GM10847 (cell line): ENCODE results near the gene PTH.

Source experiments
- POLR2A ChIP-seq: IDR thresholded peaks from 2 replicates; pipeline ENCODE4 v1.6.1; 2011; ENCODE audit not compliant: insufficient read length; ENCODE audit errors: extremely low read depth

The PTH gene

DNA sequence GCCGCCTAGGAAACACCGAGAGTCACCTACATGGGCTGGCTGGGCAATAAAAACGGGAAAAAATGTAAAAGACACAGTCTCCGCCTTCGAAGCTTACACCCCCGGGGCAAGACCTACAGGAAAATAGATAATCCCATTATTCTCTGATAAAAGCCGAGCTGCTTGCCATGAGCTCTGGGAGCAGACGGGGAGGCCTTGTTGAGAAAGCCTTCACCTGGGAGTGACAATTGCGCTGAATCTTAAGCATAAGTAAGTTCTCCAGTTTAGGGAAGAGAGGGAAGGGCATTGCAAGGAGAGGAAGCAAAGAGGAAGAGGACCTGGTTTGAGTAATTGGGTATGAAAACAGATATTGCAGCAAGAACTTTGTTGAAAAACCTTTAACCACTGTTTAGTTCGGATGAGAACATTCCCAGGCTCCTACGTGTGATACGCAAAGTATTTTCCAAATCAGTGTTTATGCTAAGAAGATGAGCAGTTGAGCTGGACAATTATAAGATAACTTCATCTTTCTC lies 32.0 kb downstream of the PTH start:
- TF ChIP-seq POLR2A = no peak

GRCh38 chr11:13462901-13463778 lies 32.7 kb downstream of the PTH start, which contains the start of gene BTBD10:
TSS of gene BTBD10 (minus strand) at chr11:13463222. CDS start at chr11:13445124, 18,098 bp downstream.
- peak; percentile 94 for TF ChIP-seq POLR2A

- no peak for TF ChIP-seq POLR2A
Measured at GRCh38 chr11:13462311-13462900, 33.4 kb downstream of the PTH start.

- no peak for TF ChIP-seq POLR2A
Measured at GRCh38 chr11:13461291-13461690, 34.5 kb downstream of the PTH start.

- TF ChIP-seq POLR2A = no peak
Measured at GRCh38 chr11:13450832-13451397, 44.9 kb downstream of the PTH start.

GRCh38 chr11:13449522-13449921 lies 46.3 kb downstream of the PTH start:
- no peak for TF ChIP-seq POLR2A

GRCh38 chr11:13448876-13449275 lies 46.9 kb downstream of the PTH start:
- no peak for TF ChIP-seq POLR2A

GRCh38 chr11:13446444-13446843 lies 49.4 kb downstream of the PTH start:
- no peak for TF ChIP-seq POLR2A

- no peak for TF ChIP-seq POLR2A
Measured at GRCh38 chr11:13445588-13445987, 50.2 kb downstream of the PTH start.
